ENCODE data around the gene KLHL21. TPM values are rescaled to one million over a fixed set of nuclear protein-coding genes. Genes with fewer than 3 reads are reported as not detected.

Gene KLHL21
- total and polyA plus RNA-seq, 8 donors: 10.8 to 31.3 (median 16.8) TPM

- 1 to 2% methylated on average over 30 to 32 of the region's 32 CpGs for WGBS, 2 donors
- intact Hi-C loops (cut with DNase I): no loop called here
- peak in 1 of 6 donors; percentile 80 for DNase-seq
- Histone ChIP-seq H3K4me1 (peaks cover 0 to 7% (median 6%) of the 10 kb centered on the region in 3 donors), H3K27me3 (no peaks in the 10 kb centered on the region), H3K4me3 (peak overlapping the region; percentile 80 to 86 (median 84)), H3K9me3 (no peaks in the 10 kb centered on the region), H3K36me3 (peaks cover 0 to 19% (median 4%) of the 10 kb centered on the region in 3 donors), H3K27ac (peak overlapping the region; percentile 64 to 84 (median 80))
- FAIRE-seq: no peak
- peak in 1 of 4 donors; percentile 6 for TF ChIP-seq CTCF (IDR thresholded peaks at IDR 0.05)
- peak; percentile 23 to 41 (median 34) for ATAC-seq
Measured at GRCh38 chr1:6625584-6626149, 23.0 kb upstream of the KLHL21 start.

- Histone ChIP-seq H3K9me3 (no peaks in the 10 kb centered on the region), H3K27ac (peak within 1 kb of the TSS; percentile 64 to 84 (median 80)), H3K27me3 (no peaks in the 10 kb centered on the region), H3K4me3 (peak within 1 kb of the TSS; percentile 80 to 86 (median 84)), H3K36me3 (peaks cover 0 to 18% (median 4%) of the 10 kb centered on the region in 3 donors), H3K4me1 (peaks cover 0 to 7% (median 6%) of the 10 kb centered on the region in 3 donors)
- DNase-seq (peak; percentile 86 to 96 (median 91)), ATAC-seq (peak; percentile 91 to 95 (median 94)), FAIRE-seq (no peak)
- intact Hi-C loops (cut with DNase I): no loop called here
- 1 to 3% methylated on average over 34 to 73 of the region's 73 CpGs for WGBS, 2 donors
- TF ChIP-seq CTCF (IDR thresholded peaks at IDR 0.05): no peak
Measured at GRCh38 chr1:6624710-6625583, 22.3 kb upstream of the KLHL21 start, which contains the start of gene THAP3. TSS of gene THAP3 (plus strand) at chr1:6624868. CDS start at chr1:6625219, 351 bp downstream.

GRCh38 chr1:6623269-6623965 lies 20.7 kb upstream of the KLHL21 start:
- H3K27ac ChIP-seq: no peak overlapping the region
- no peak for TF ChIP-seq CTCF (IDR thresholded peaks at IDR 0.05)
- no peak for ATAC-seq
- no peaks in the 10 kb centered on the region for H3K27me3 ChIP-seq
- H3K9me3 ChIP-seq: no peaks in the 10 kb centered on the region
- WGBS, 2 donors: 80 to 86% methylated on average over 14 of the region's 14 CpGs
- no peak for DNase-seq
- peaks cover 0 to 7% (median 6%) of the 10 kb centered on the region in 3 donors for H3K4me1 ChIP-seq
- intact Hi-C loops (cut with DNase I): no loop called here
- H3K36me3 ChIP-seq: peaks cover 0 to 16% (median 4%) of the 10 kb centered on the region in 3 donors
- no peak for FAIRE-seq
- no peak overlapping the region for H3K4me3 ChIP-seq

GRCh38 chr1:6622396-6623152 lies 19.9 kb upstream of the KLHL21 start:
- intact Hi-C loops (cut with DNase I): no loop called here
- TF ChIP-seq CTCF (IDR thresholded peaks at IDR 0.05): no peak
- no peak overlapping the region for H3K4me3 ChIP-seq
- WGBS, 2 donors: 88 to 90% methylated on average over 10 of the region's 10 CpGs
- H3K36me3 ChIP-seq: peaks cover 0 to 16% (median 4%) of the 10 kb centered on the region in 3 donors
- no peak overlapping the region for H3K27ac ChIP-seq
- H3K27me3 ChIP-seq: no peaks in the 10 kb centered on the region
- no peak for FAIRE-seq
- peaks cover 0 to 7% (median 6%) of the 10 kb centered on the region in 3 donors for H3K4me1 ChIP-seq
- no peak for DNase-seq
- no peak for ATAC-seq
- no peaks in the 10 kb centered on the region for H3K9me3 ChIP-seq
